Endodermal cell (in vitro differentiated cells): Measurements from ENCODE around the gene TGFBI. TPM values are rescaled to one million over a fixed set of nuclear protein-coding genes. Genes with fewer than 3 reads are reported as not detected.
A peak's percentile ranks its signal among the peaks of the same experiment; 100 is the strongest.

Experiments
- DNase-seq: peaks from one replicate; pipeline ENCODE4 v3.0.0-alpha.2; 2017
- H3K27ac ChIP-seq: 2 replicates; pipeline ENCODE4 v1.5.1; 2013; ENCODE audit warnings: mild to moderate bottlenecking, low read depth, low read length, moderate library complexity
- H3K27me3 ChIP-seq: 2 replicates; pipeline ENCODE4 v1.6.1; 2013; ENCODE audit warnings: mild to moderate bottlenecking, low read length, moderate library complexity; ENCODE audit not compliant: insufficient read depth, control insufficient read depth, poor library complexity, severe bottlenecking
- H3K36me3 ChIP-seq: 2 replicates; pipeline ENCODE4 v1.7.0; 2013; ENCODE audit warnings: mild to moderate bottlenecking, low read length, moderate library complexity; ENCODE audit not compliant: control insufficient read depth, insufficient read depth
- H3K4me1 ChIP-seq: one replicate; pipeline ENCODE4 v1.7.0; 2013; ENCODE audit warnings: low read length; ENCODE audit not compliant: control insufficient read depth, insufficient read depth
- H3K4me3 ChIP-seq: 2 replicates; pipeline ENCODE4 v1.5.1; 2013; ENCODE audit warnings: mild to moderate bottlenecking, low read length, moderate library complexity
- H3K9ac ChIP-seq: 2 replicates; pipeline ENCODE4 v1.6.1; 2013; ENCODE audit warnings: mild to moderate bottlenecking, low read length, moderate library complexity; ENCODE audit not compliant: poor library complexity, severe bottlenecking; ENCODE audit errors: extremely low read depth
- H3K9me3 ChIP-seq: 2 replicates; pipeline ENCODE4 v1.6.1; 2013; ENCODE audit warnings: mild to moderate bottlenecking, low read length, moderate library complexity; ENCODE audit not compliant: control insufficient read depth
- H3K27ac Mint-ChIP-seq: 2 replicates; pipeline ENCODE4 v1.8.0; 2020; ENCODE audit warnings: mixed read lengths
- H3K27me3 Mint-ChIP-seq: 2 replicates; pipeline ENCODE4 v1.8.0; 2021; ENCODE audit warnings: mild to moderate bottlenecking, mixed read lengths; ENCODE audit not compliant: insufficient read depth
- H3K36me3 Mint-ChIP-seq: 2 replicates; pipeline ENCODE4 v1.8.0; 2020; ENCODE audit warnings: low read depth, mixed read lengths
- H3K4me1 Mint-ChIP-seq: 2 replicates; pipeline ENCODE4 v1.8.0; 2020; ENCODE audit warnings: mixed read lengths
- H3K4me3 Mint-ChIP-seq: 2 replicates; pipeline ENCODE4 v1.8.0; 2020; ENCODE audit warnings: mild to moderate bottlenecking, moderate library complexity, mixed read lengths
- H3K9me3 Mint-ChIP-seq: 2 replicates; pipeline ENCODE4 v1.8.0; 2020; ENCODE audit warnings: mild to moderate bottlenecking, mixed read lengths
- CTCF ChIP-seq: fragments of 200-600 bp; sonication (generic); conservative IDR thresholded peaks from 2 replicates; pipeline ENCODE4 v1.5.0; 2021; ENCODE audit warnings: antibody characterized with exemption, mild to moderate bottlenecking
- WGBS, 2 experiments: methylation state at CpG; one replicate each; pipeline versions ENCODE4 v1.1.5 to v1.1.7; 2013; ENCODE audit warnings: missing lambda C conversion rate in 2 of 2, mixed read lengths in 1 of 2; ENCODE audit not compliant: insufficient coverage in 1 of 2, insufficient read length in 1 of 2; 5-methylcytosine and 5-hydroxymethylcytosine counted together
- total RNA-seq, 2 donors: library from RNA; stranded (reverse); fragmentation: NEBNext Ultra II Directional in 1 of 2; extraction: Animal tissue kit (Norgen Biotek cat#: 25700) in 1 of 2; gene quantifications; 2 replicates in 1 of 2; 3 replicates in 1 of 2; pipeline ENCODE4 v1.2.1, GENCODE V29; 2021

TGFBI gene
- total RNA-seq, 2 donors from 2014 or later = 2.8 to 4.9 TPM

- peaks cover 5% of the 10 kb centered on the region for H3K27me3 ChIP-seq
- peak; percentile 34 for DNase-seq
- no peaks in the 10 kb centered on the region for H3K4me1 ChIP-seq
- no peak overlapping the region for H3K4me3 ChIP-seq
- Mint-ChIP-seq H3K4me3 (no peak overlapping the region), H3K27ac (no peak overlapping the region), H3K4me1 (no peaks in the 10 kb centered on the region), H3K36me3 (no peaks in the 10 kb centered on the region), H3K27me3 (peaks cover 17% of the 10 kb centered on the region), H3K9me3 (no peaks in the 10 kb centered on the region)
- H3K27ac ChIP-seq = no peak overlapping the region
- no peaks in the 10 kb centered on the region for H3K36me3 ChIP-seq
- H3K9me3 ChIP-seq = no peaks in the 10 kb centered on the region
- no peak for TF ChIP-seq CTCF
- no peak overlapping the region for H3K9ac ChIP-seq
- 76 to 89% methylated on average over 6 to 11 of the region's 11 CpGs for WGBS, 2 experiments
Measured at GRCh38 chr5:136018814-136019783, 9.7 kb upstream of the TGFBI start.

GRCh38 chr5:136020001-136020382, 8.8 kb upstream of the TGFBI start:
- no peaks in the 10 kb centered on the region for H3K4me1 Mint-ChIP-seq
- Histone ChIP-seq H3K4me1 (no peaks in the 10 kb centered on the region), H3K27ac (no peak overlapping the region), H3K4me3 (no peak overlapping the region), H3K36me3 (no peaks in the 10 kb centered on the region), H3K9ac (no peak overlapping the region), H3K9me3 (no peaks in the 10 kb centered on the region), H3K27me3 (peaks cover 2% of the 10 kb centered on the region)
- H3K27me3 Mint-ChIP-seq = peaks cover 23% of the 10 kb centered on the region
- 91 to 100% methylated on average over 1 to 2 of the region's 2 CpGs for WGBS, 2 experiments
- H3K9me3 Mint-ChIP-seq = no peaks in the 10 kb centered on the region
- no peak overlapping the region for H3K4me3 Mint-ChIP-seq
- DNase-seq = peak; percentile 8
- no peaks in the 10 kb centered on the region for H3K36me3 Mint-ChIP-seq
- no peak for TF ChIP-seq CTCF
- no peak overlapping the region for H3K27ac Mint-ChIP-seq

GRCh38 chr5:136020383-136021015, 8.3 kb upstream of the TGFBI start:
- Histone ChIP-seq H3K4me3 (no peak overlapping the region), H3K4me1 (no peaks in the 10 kb centered on the region), H3K36me3 (no peaks in the 10 kb centered on the region), H3K9ac (no peak overlapping the region), H3K27ac (no peak overlapping the region), H3K27me3 (peaks cover 7% of the 10 kb centered on the region), H3K9me3 (no peaks in the 10 kb centered on the region)
- no peak overlapping the region for H3K27ac Mint-ChIP-seq
- no peaks in the 10 kb centered on the region for H3K4me1 Mint-ChIP-seq
- TF ChIP-seq CTCF = no peak
- WGBS, 2 experiments = 92 to 100% methylated on average over 4 to 9 of the region's 10 CpGs
- peaks cover 23% of the 10 kb centered on the region for H3K27me3 Mint-ChIP-seq
- no peak overlapping the region for H3K4me3 Mint-ChIP-seq
- H3K9me3 Mint-ChIP-seq = no peaks in the 10 kb centered on the region
- peak; percentile 29 for DNase-seq
- no peaks in the 10 kb centered on the region for H3K36me3 Mint-ChIP-seq
